GM20000 (cell line): ENCODE results near the gene DNASE2B.

Experiments
- DNase-seq: peaks from one replicate; pipeline ENCODE4 v3.0.0; 2012; ENCODE audit warnings: low spot score
- CTCF ChIP-seq: IDR thresholded peaks from 2 replicates; pipeline ENCODE4 v1.5.1; 2012; ENCODE audit warnings: mild to moderate bottlenecking, control low read depth; ENCODE audit errors: extremely low read depth, missing control alignments

Gene DNASE2B

GRCh38 chr1:84398175-84399155 is at the start of gene DNASE2B:
Gene DNASE2B (plus strand): TSS chr1:84398484. CDS start chr1:84398565, 81 bp downstream.
- no peak for DNase-seq
- no peak for TF ChIP-seq CTCF

GRCh38 chr1:84348759-84349158 is 49.5 kb upstream of the DNASE2B start:
- no peak for TF ChIP-seq CTCF

GRCh38 chr1:84350104-84350503 is 48.2 kb upstream of the DNASE2B start:
- no peak for TF ChIP-seq CTCF
- no peak for DNase-seq

More at GRCh38 chr1:84348759-84349158, 49.5 kb upstream of the DNASE2B start:
- no peak for DNase-seq

GRCh38 chr1:84350550-84350949 is 47.7 kb upstream of the DNASE2B start:
- no peak for DNase-seq

GRCh38 chr1:84352298-84353106 is 45.8 kb upstream of the DNASE2B start:
- DNase-seq: no peak
- no peak for TF ChIP-seq CTCF

More at GRCh38 chr1:84350550-84350949, 47.7 kb upstream of the DNASE2B start:
- no peak for TF ChIP-seq CTCF

GRCh38 chr1:84353695-84354094 is 44.6 kb upstream of the DNASE2B start:
- TF ChIP-seq CTCF: no peak
- DNase-seq: no peak

- TF ChIP-seq CTCF: no peak
- no peak for DNase-seq
Measured at GRCh38 chr1:84355556-84355955, 42.7 kb upstream of the DNASE2B start.
